GM21619 (cell line): ENCODE results near the gene HOXA3.

Experiments
- ATAC-seq: cut with Tn5 transposase; IDR thresholded peaks from one replicate; pipeline ENCODE4 v1.9.1; 2021; ENCODE audit not compliant: unreplicated experiment

Gene HOXA3

GRCh38 chr7:27151931-27152815, at the start of gene HOXA3:
Gene HOXA3, minus strand, starts transcription at chr7:27152583. Its CDS starts 41,943 bp downstream, at chr7:27110640.
- no peak for ATAC-seq

GRCh38 chr7:27201580-27202017, 49.2 kb upstream of the HOXA3 start:
- no peak for ATAC-seq

GRCh38 chr7:27200761-27201579, 48.6 kb upstream of the HOXA3 start:
- ATAC-seq: no peak

GRCh38 chr7:27199849-27200760, 47.7 kb upstream of the HOXA3 start, which contains the start of gene HOXA13:
Gene HOXA13, minus strand, starts transcription at chr7:27200091. Its CDS starts 14 bp downstream, at chr7:27200077.
- no peak for ATAC-seq

GRCh38 chr7:27198871-27199801, 46.8 kb upstream of the HOXA3 start:
- no peak for ATAC-seq

GRCh38 chr7:27198138-27198841, 45.9 kb upstream of the HOXA3 start:
- ATAC-seq: no peak

- no peak for ATAC-seq
These were observed 45.0 kb upstream of the HOXA3 start for GRCh38 chr7:27197137-27198042.

- ATAC-seq: no peak
These were observed 43.9 kb upstream of the HOXA3 start for GRCh38 chr7:27196287-27196767.

- ATAC-seq: no peak
These were observed 42.5 kb upstream of the HOXA3 start for GRCh38 chr7:27194686-27195379.

- no peak for ATAC-seq
These were observed 41.6 kb upstream of the HOXA3 start for GRCh38 chr7:27194002-27194352.

GRCh38 chr7:27193335-27194001, 41.1 kb upstream of the HOXA3 start:
- no peak for ATAC-seq

- no peak for ATAC-seq
These were observed 40.4 kb upstream of the HOXA3 start for GRCh38 chr7:27192546-27193334.

GRCh38 chr7:27191833-27192545, 39.6 kb upstream of the HOXA3 start:
- ATAC-seq: no peak

GRCh38 chr7:27191161-27191731, 38.9 kb upstream of the HOXA3 start:
- ATAC-seq: no peak
